Right lobe of liver (tissue), 6 donors: ENCODE data around the gene FRG1. TPM values are rescaled to one million over a fixed set of nuclear protein-coding genes. Genes with fewer than 3 reads are reported as not detected.
"Not testable (repeated sequence)": the region's sequence is repeated elsewhere in the genome, so short reads cannot be mapped to it uniquely, and the experiment has no call there.

Experiments
- ATAC-seq, 4 donors: fragments of 200-7000 bp; cut with Tn5 transposase; one replicate each; pipeline ENCODE4 v1.9.1; 2020; ENCODE audit warnings: mild to moderate bottlenecking in 4 of 4, moderate library complexity in 4 of 4
- DNase-seq, 3 donors: peaks; one replicate each; pipeline ENCODE4 v3.0.0-alpha.2; 2020
- H3K27ac ChIP-seq, 3 donors: fragments of 200-600 bp; one replicate each; pipeline ENCODE4 v1.8.0; 2022
- H3K27me3 ChIP-seq, 2 donors: fragments of 200-600 bp; one replicate each; pipeline ENCODE4 v1.8.0; 2022
- H3K36me3 ChIP-seq, 4 donors: fragments of 200-600 bp; sonication (generic) in 1 of 4; one replicate each; pipeline versions ENCODE4 v1.5.1 to v1.8.0; 2017 to 2022; ENCODE audit warnings: control low read depth in 1 of 4
- H3K4me1 ChIP-seq, 4 donors: fragments of 200-600 bp; sonication (generic) in 1 of 4; one replicate each; pipeline versions ENCODE4 v1.5.1 to v1.8.0; 2017 to 2022; ENCODE audit warnings: control low read depth in 1 of 4
- H3K4me3 ChIP-seq, 3 donors: fragments of 200-600 bp; one replicate each; pipeline ENCODE4 v1.8.0; 2022
- H3K9me3 ChIP-seq, 4 donors: fragments of 200-600 bp; sonication (generic) in 1 of 4; one replicate each; pipeline versions ENCODE4 v1.5.1 to v1.8.0; 2017 to 2022; ENCODE audit warnings: control low read depth in 1 of 4
- CTCF ChIP-seq, 4 donors: fragments of 200-600 bp in 3 of 4; fragments of 450-650 bp in 1 of 4; IDR thresholded peaks; one replicate each; pipeline versions ENCODE4 v1.5.1 to v1.8.0; 2016 to 2022; ENCODE audit warnings: antibody characterized with exemption in 4 of 4, mild to moderate bottlenecking in 2 of 4
- POLR2A ChIP-seq: fragments of 450-650 bp; IDR thresholded peaks from one replicate; pipeline ENCODE4 v1.6.1; 2017; ENCODE audit warnings: antibody characterized with exemption, mild to moderate bottlenecking
- WGBS: methylation state at CpG from one replicate; pipeline ENCODE4 v1.1.6; 2018; ENCODE audit warnings: low coverage, low lambda C conversion rate; ENCODE audit not compliant: insufficient coverage; ENCODE audit errors: missing lambda C conversion rate; 5-methylcytosine and 5-hydroxymethylcytosine counted together
- intact Hi-C, 2 donors: fragments of 100-400 bp; cut with DNase I; formaldehyde crosslinking; loops; one replicate each; pipeline versions ENCODE4 v1.11.2 to v1.14.1; 2022
- total RNA-seq, 6 experiments: library from RNA; depleted of rRNA in 2 of 6; stranded (reverse); fragments of >200 nt in 2 of 6; fragmentation: NEBNext Ultra II Directional in 3 of 6; extraction: Animal tissue kit (Norgen Biotek cat#: 25700) in 3 of 6; gene quantifications; one replicate each; pipeline versions ENCODE4 v1.1.0 to v1.2.4, GENCODE V29; 2016 to 2023
- donor health status: DM: no; HTN: yes; CAD: no.
- donor health status: DM: no; HTN: no; CAD: no.
- donor health status: DM: no; HTN: no; CAD: no.
- donor health status: DM: no; HTN: yes; CAD: no.
- donor health status: DM: no; HTN: yes; CAD: no.

Gene FRG1
- total RNA-seq, 6 experiments from 2014 or later = 14.2 to 23.7 (median 18.0) TPM

- Histone ChIP-seq H3K27ac (no peak overlapping the region), H3K4me1 (no peaks in the 10 kb centered on the region), H3K27me3 (no peaks in the 10 kb centered on the region), H3K4me3 (no peak overlapping the region), H3K36me3 (no peaks in the 10 kb centered on the region), H3K9me3 (peaks cover 0 to 12% (median 0%) of the 10 kb centered on the region in 4 donors)
- ATAC-seq = no peak
- DNase-seq = no peak
- 90% methylated on average over 6 of the region's 23 CpGs for WGBS
- intact Hi-C loops = no loop called here
- TF ChIP-seq CTCF (IDR thresholded peaks at IDR 0.05) (no peak), POLR2A (no peak)
Measured at GRCh38 chr4:189917161-189917891, 23.3 kb upstream of the FRG1 start.

GRCh38 chr4:189921058-189921457 is 19.6 kb upstream of the FRG1 start:
- no peak overlapping the region for H3K27ac ChIP-seq
- no peaks in the 10 kb centered on the region for H3K4me1 ChIP-seq
- no peaks in the 10 kb centered on the region for H3K27me3 ChIP-seq
- peaks cover 0 to 12% (median 0%) of the 10 kb centered on the region in 4 donors for H3K9me3 ChIP-seq
- no peak overlapping the region for H3K4me3 ChIP-seq
- 56% methylated on average over 1 of the region's 1 CpG for WGBS
- DNase-seq = no peak
- TF ChIP-seq CTCF (IDR thresholded peaks at IDR 0.05) (no peak), POLR2A (no peak)
- no peaks in the 10 kb centered on the region for H3K36me3 ChIP-seq
- ATAC-seq = no peak
- intact Hi-C loops = no loop called here

GRCh38 chr4:189926742-189927141 is 13.9 kb upstream of the FRG1 start:
- DNase-seq, ATAC-seq, H3K27ac ChIP-seq, H3K4me1 ChIP-seq, H3K36me3 ChIP-seq, H3K4me3 ChIP-seq, H3K27me3 ChIP-seq, intact Hi-C loops, H3K9me3 ChIP-seq: not testable (repeated sequence)
- 92% methylated on average over 2 of the region's 5 CpGs for WGBS

GRCh38 chr4:189941005-189941450 is 356 bp downstream of the FRG1 start:
- intact Hi-C loops = no loop called here
- TF ChIP-seq POLR2A = no peak
- TF ChIP-seq CTCF (IDR thresholded peaks at IDR 0.05) = no peak
- peak overlapping the region; percentile 77 to 83 (median 79) for H3K4me3 ChIP-seq
- H3K27ac ChIP-seq = peak overlapping the region; percentile 63 to 77 (median 75)
- DNase-seq (no peak), ATAC-seq (peak in 1 of 4 donors; percentile 50)
- no peaks in the 10 kb centered on the region for H3K27me3 ChIP-seq
- WGBS = 0% methylated on average over 1 of the region's 31 CpGs
- peaks cover 0 to 9% (median 0%) of the 10 kb centered on the region in 4 donors for H3K4me1 ChIP-seq
- H3K9me3 ChIP-seq = no peaks in the 10 kb centered on the region
- no peaks in the 10 kb centered on the region for H3K36me3 ChIP-seq

- 95% methylated on average over 3 of the region's 3 CpGs for WGBS
- H3K4me1 ChIP-seq, H3K9me3 ChIP-seq, ATAC-seq, DNase-seq, intact Hi-C loops, H3K4me3 ChIP-seq, H3K36me3 ChIP-seq, H3K27ac ChIP-seq, H3K27me3 ChIP-seq: not testable (repeated sequence)
Measured at GRCh38 chr4:189942412-189942811, 1.7 kb downstream of the FRG1 start.

- H3K36me3 ChIP-seq, H3K4me1 ChIP-seq, DNase-seq, H3K9me3 ChIP-seq, H3K27ac ChIP-seq, intact Hi-C loops, H3K4me3 ChIP-seq, H3K27me3 ChIP-seq, ATAC-seq: not testable (repeated sequence)
- 57% methylated on average over 3 of the region's 5 CpGs for WGBS
Measured at GRCh38 chr4:189944077-189944476, 3.4 kb downstream of the FRG1 start.

GRCh38 chr4:189946906-189947305 is 6.2 kb downstream of the FRG1 start:
- DNase-seq, intact Hi-C loops, H3K36me3 ChIP-seq, H3K4me1 ChIP-seq, ATAC-seq, H3K27me3 ChIP-seq, H3K9me3 ChIP-seq, H3K27ac ChIP-seq, H3K4me3 ChIP-seq: not testable (repeated sequence)
- WGBS = 93% methylated on average over 8 of the region's 13 CpGs

GRCh38 chr4:189948486-189948885 is 7.8 kb downstream of the FRG1 start:
- 73% methylated on average over 6 of the region's 7 CpGs for WGBS

GRCh38 chr4:189969291-189969690 is 28.6 kb downstream of the FRG1 start:
- DNase-seq, ATAC-seq, H3K9me3 ChIP-seq, H3K27me3 ChIP-seq, H3K36me3 ChIP-seq, H3K27ac ChIP-seq, H3K4me1 ChIP-seq, intact Hi-C loops, H3K4me3 ChIP-seq: not testable (repeated sequence)
- 17% methylated on average over 1 of the region's 1 CpG for WGBS

More at GRCh38 chr4:189948486-189948885, 7.8 kb downstream of the FRG1 start:
- DNase-seq, H3K9me3 ChIP-seq, H3K4me3 ChIP-seq, H3K27ac ChIP-seq, ATAC-seq, H3K4me1 ChIP-seq, intact Hi-C loops, H3K36me3 ChIP-seq, H3K27me3 ChIP-seq: not testable (repeated sequence)
